ENCODE results near the gene AP1S3. TPM values are rescaled to one million over a fixed set of nuclear protein-coding genes. Genes with fewer than 3 reads are reported as not detected.
"Not testable (repeated sequence)": the region's sequence is repeated elsewhere in the genome, so short reads cannot be mapped to it uniquely, and the experiment has no call there.

AP1S3 gene
- total and polyA plus RNA-seq, 5 donors, result 0.17 to 0.84 (median 0.29) TPM

- no peaks in the 10 kb centered on the region for H3K4me1 ChIP-seq (ENCODE audit: control insufficient read depth, insufficient read depth, low read length)
- H3K27me3 ChIP-seq (ENCODE audit: control insufficient read depth, insufficient read depth), result no peaks in the 10 kb centered on the region
- H3K9me3 ChIP-seq (ENCODE audit: control insufficient read depth, low read length), result no peaks in the 10 kb centered on the region
- intact Hi-C loops (cut with DNase I), result loop anchor here in 3 of 4 donors (2.0 to 10.0 kb wide), 3 partner anchors 103 to 826 kb away; no protein-coding TSS in a partner anchor
- H3K4me3 ChIP-seq (ENCODE audit: low read length), result no peak overlapping the region
- WGBS, result 59% methylated on average over 4 of the region's 4 CpGs
- DNase-seq, result no peak
- peak; percentile 41 to 66 for ATAC-seq
- H3K27ac ChIP-seq (ENCODE audit: low read length), result no peak overlapping the region
These were observed 39.3 kb downstream of the AP1S3 start for GRCh38 chr2:223797811-223798721.

GRCh38 chr2:223797037-223797436 is 40.3 kb downstream of the AP1S3 start:
- DNase-seq, result no peak
- H3K9me3 ChIP-seq (ENCODE audit: control insufficient read depth, low read length), result no peaks in the 10 kb centered on the region
- H3K27me3 ChIP-seq (ENCODE audit: control insufficient read depth, insufficient read depth), result no peaks in the 10 kb centered on the region
- no peaks in the 10 kb centered on the region for H3K4me1 ChIP-seq (ENCODE audit: control insufficient read depth, insufficient read depth, low read length)
- no peak overlapping the region for H3K27ac ChIP-seq (ENCODE audit: low read length)
- 87% methylated on average over 5 of the region's 5 CpGs for WGBS
- no peak overlapping the region for H3K4me3 ChIP-seq (ENCODE audit: low read length)
- intact Hi-C loops (cut with DNase I), result loop anchor here in 3 of 4 donors (2.0 to 10.0 kb wide), 3 partner anchors 102 to 825 kb away; no protein-coding TSS in a partner anchor
- ATAC-seq, result peak in 1 of 2 donors; percentile 49

GRCh38 chr2:223789423-223789822 is 48.0 kb downstream of the AP1S3 start:
- no peaks in the 10 kb centered on the region for H3K4me1 ChIP-seq (ENCODE audit: control insufficient read depth, insufficient read depth, low read length)
- H3K27ac ChIP-seq (ENCODE audit: low read length), result no peak overlapping the region
- no peak overlapping the region for H3K4me3 ChIP-seq (ENCODE audit: low read length)
- intact Hi-C loops (cut with DNase I), result no loop called here
- H3K9me3 ChIP-seq (ENCODE audit: control insufficient read depth, low read length), result no peaks in the 10 kb centered on the region
- H3K27me3 ChIP-seq (ENCODE audit: control insufficient read depth, insufficient read depth), result no peaks in the 10 kb centered on the region
- DNase-seq (no peak), ATAC-seq (no peak)
- WGBS, result 94% methylated on average over 6 of the region's 6 CpGs

GRCh38 chr2:223788826-223789225 is 48.6 kb downstream of the AP1S3 start:
- no peak for ATAC-seq
- H3K9me3 ChIP-seq (ENCODE audit: control insufficient read depth, low read length), result no peaks in the 10 kb centered on the region
- no peaks in the 10 kb centered on the region for H3K4me1 ChIP-seq (ENCODE audit: control insufficient read depth, insufficient read depth, low read length)
- no peak overlapping the region for H3K27ac ChIP-seq (ENCODE audit: low read length)
- H3K27me3 ChIP-seq (ENCODE audit: control insufficient read depth, insufficient read depth), result no peaks in the 10 kb centered on the region
- intact Hi-C loops (cut with DNase I), result no loop called here
- DNase-seq, result no peak
- no peak overlapping the region for H3K4me3 ChIP-seq (ENCODE audit: low read length)

GRCh38 chr2:223788106-223788505 is 49.3 kb downstream of the AP1S3 start:
- WGBS, result 97% methylated on average over 10 of the region's 10 CpGs
- H3K27me3 ChIP-seq (ENCODE audit: control insufficient read depth, insufficient read depth); H3K9me3 ChIP-seq (ENCODE audit: control insufficient read depth, low read length); H3K4me3 ChIP-seq (ENCODE audit: low read length); ATAC-seq; H3K4me1 ChIP-seq (ENCODE audit: control insufficient read depth, insufficient read depth, low read length); DNase-seq; H3K27ac ChIP-seq (ENCODE audit: low read length); intact Hi-C loops (cut with DNase I): not testable (repeated sequence)

- no peak for ATAC-seq
- WGBS, result 96% methylated on average over 2 of the region's 2 CpGs
These were observed 50.0 kb downstream of the AP1S3 start for GRCh38 chr2:223787358-223787757.

GRCh38 chr2:223786943-223787342 is 50.4 kb downstream of the AP1S3 start:
- Histone ChIP-seq H3K4me1 (ENCODE audit: control insufficient read depth, insufficient read depth, low read length) (no peaks in the 10 kb centered on the region), H3K9me3 (ENCODE audit: control insufficient read depth, low read length) (no peaks in the 10 kb centered on the region), H3K4me3 (ENCODE audit: low read length) (no peak overlapping the region), H3K27ac (ENCODE audit: low read length) (no peak overlapping the region), H3K27me3 (ENCODE audit: control insufficient read depth, insufficient read depth) (no peaks in the 10 kb centered on the region)
- no peak for DNase-seq
- no peak for ATAC-seq
- 92% methylated on average over 4 of the region's 4 CpGs for WGBS
- intact Hi-C loops (cut with DNase I), result no loop called here

More at GRCh38 chr2:223787358-223787757, 50.0 kb downstream of the AP1S3 start:
- Histone ChIP-seq H3K27me3 (ENCODE audit: control insufficient read depth, insufficient read depth) (no peaks in the 10 kb centered on the region), H3K4me3 (ENCODE audit: low read length) (no peak overlapping the region), H3K27ac (ENCODE audit: low read length) (no peak overlapping the region), H3K9me3 (ENCODE audit: control insufficient read depth, low read length) (no peaks in the 10 kb centered on the region), H3K4me1 (ENCODE audit: control insufficient read depth, insufficient read depth, low read length) (no peaks in the 10 kb centered on the region)
- intact Hi-C loops (cut with DNase I), result no loop called here
- no peak for DNase-seq

- no peak for ATAC-seq
- no peak overlapping the region for H3K4me3 ChIP-seq (ENCODE audit: low read length)
- H3K27me3 ChIP-seq (ENCODE audit: control insufficient read depth, insufficient read depth), result no peaks in the 10 kb centered on the region
- no peaks in the 10 kb centered on the region for H3K4me1 ChIP-seq (ENCODE audit: control insufficient read depth, insufficient read depth, low read length)
- DNase-seq, result no peak
- 95% methylated on average over 5 of the region's 5 CpGs for WGBS
- H3K27ac ChIP-seq (ENCODE audit: low read length), result no peak overlapping the region
- H3K9me3 ChIP-seq (ENCODE audit: control insufficient read depth, low read length), result no peaks in the 10 kb centered on the region
- intact Hi-C loops (cut with DNase I), result no loop called here
These were observed 51.1 kb downstream of the AP1S3 start for GRCh38 chr2:223786236-223786635.

GRCh38 chr2:223784221-223784772 is 53.1 kb downstream of the AP1S3 start:
- H3K27me3 ChIP-seq (ENCODE audit: control insufficient read depth, insufficient read depth), result no peaks in the 10 kb centered on the region
- H3K9me3 ChIP-seq (ENCODE audit: control insufficient read depth, low read length), result no peaks in the 10 kb centered on the region
- intact Hi-C loops (cut with DNase I), result no loop called here
- H3K4me3 ChIP-seq (ENCODE audit: low read length), result no peak overlapping the region
- WGBS, result 84% methylated on average over 5 of the region's 5 CpGs
- H3K4me1 ChIP-seq (ENCODE audit: control insufficient read depth, insufficient read depth, low read length), result no peaks in the 10 kb centered on the region
- H3K27ac ChIP-seq (ENCODE audit: low read length), result no peak overlapping the region
- ATAC-seq (no peak), DNase-seq (no peak)

GRCh38 chr2:223782629-223783028 is 54.8 kb downstream of the AP1S3 start:
- intact Hi-C loops (cut with DNase I), result no loop called here
- Histone ChIP-seq H3K27me3 (ENCODE audit: control insufficient read depth, insufficient read depth) (no peaks in the 10 kb centered on the region), H3K27ac (ENCODE audit: low read length) (no peak overlapping the region), H3K4me1 (ENCODE audit: control insufficient read depth, insufficient read depth, low read length) (no peaks in the 10 kb centered on the region), H3K4me3 (ENCODE audit: low read length) (no peak overlapping the region), H3K9me3 (ENCODE audit: control insufficient read depth, low read length) (no peaks in the 10 kb centered on the region)
- DNase-seq, result no peak
- WGBS, result 79% methylated on average over 3 of the region's 3 CpGs
- no peak for ATAC-seq

- WGBS, result 97% methylated on average over 3 of the region's 3 CpGs
These were observed 55.8 kb downstream of the AP1S3 start for GRCh38 chr2:223781560-223781959.

More at GRCh38 chr2:223781560-223781959, 55.8 kb downstream of the AP1S3 start:
- Histone ChIP-seq H3K27ac (ENCODE audit: low read length) (no peak overlapping the region), H3K27me3 (ENCODE audit: control insufficient read depth, insufficient read depth) (no peaks in the 10 kb centered on the region), H3K4me1 (ENCODE audit: control insufficient read depth, insufficient read depth, low read length) (no peaks in the 10 kb centered on the region), H3K9me3 (ENCODE audit: control insufficient read depth, low read length) (no peaks in the 10 kb centered on the region), H3K4me3 (ENCODE audit: low read length) (no peak overlapping the region)
- no peak for ATAC-seq
- intact Hi-C loops (cut with DNase I), result no loop called here
- no peak for DNase-seq
